Measurements from ENCODE around the gene CDH26.

CDH26 gene

DNA sequence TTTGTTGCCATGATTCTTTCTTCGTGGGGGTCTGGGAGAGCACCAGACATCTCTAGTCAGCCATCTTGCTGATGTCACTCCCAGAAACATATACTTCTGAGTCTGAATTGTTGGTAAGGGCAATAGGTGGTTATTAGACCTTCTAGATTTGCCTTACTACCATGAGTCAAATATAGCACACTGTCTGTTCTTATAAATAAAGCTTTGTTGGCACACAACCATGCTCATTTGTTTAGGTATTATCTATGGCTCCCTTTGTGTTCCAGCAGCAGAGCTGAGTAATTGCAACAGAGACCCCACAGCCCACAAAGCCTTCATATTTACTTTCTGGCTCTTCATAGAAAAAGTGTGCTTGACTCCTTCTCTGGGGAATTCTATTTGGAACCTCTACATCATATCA lies 62.9 kb downstream of the CDH26 start:
- no peaks in the 10 kb centered on the region for H3K36me3 ChIP-seq (ENCODE audit: control insufficient read depth, insufficient read depth, low read length)
- H3K56ac ChIP-seq (ENCODE audit: low read length) = no peak overlapping the region
- H3K9ac ChIP-seq (ENCODE audit: low read length) = no peak overlapping the region
- H3K27me3 ChIP-seq (ENCODE audit: insufficient read depth, low read length, poor library complexity) = no peaks in the 10 kb centered on the region
- no peaks in the 10 kb centered on the region for H3K4me1 ChIP-seq (ENCODE audit: control insufficient read depth, low read depth, low read length)
- H4K8ac ChIP-seq (ENCODE audit: low read depth, low read length) = no peak overlapping the region
- no peak overlapping the region for H3K18ac ChIP-seq (ENCODE audit: low read length)
- no peaks in the 10 kb centered on the region for H3K79me1 ChIP-seq (ENCODE audit: low read length)
- no peak overlapping the region for H2BK5ac ChIP-seq (ENCODE audit: low read length)
- H3K4me3 ChIP-seq (ENCODE audit: low read length) = no peak overlapping the region
- H2BK15ac ChIP-seq (replicated peaks; ENCODE audit: low read depth) = no peak overlapping the region
- H3K4me2 ChIP-seq (ENCODE audit: low read length) = no peak overlapping the region
- H2AK5ac ChIP-seq (ENCODE audit: low read length) = no peak overlapping the region
- no peak overlapping the region for H3K27ac ChIP-seq (ENCODE audit: low read depth, low read length)
- H4K5ac ChIP-seq (ENCODE audit: low read length) = no peak overlapping the region
- H3K4ac ChIP-seq (ENCODE audit: low read depth, low read length) = no peak overlapping the region
- H3K79me2 ChIP-seq (ENCODE audit: control insufficient read depth, insufficient read depth, low read length) = no peaks in the 10 kb centered on the region
- no CpG with 5 or more reads among the region's 1 CpG for WGBS (ENCODE audit: extremely low coverage, insufficient coverage, low lambda C conversion rate)
- H2BK120ac ChIP-seq (ENCODE audit: low read depth, low read length) = no peak overlapping the region
- H3K23ac ChIP-seq (ENCODE audit: low read length) = no peak overlapping the region
- DNase-seq = no peak

DNA sequence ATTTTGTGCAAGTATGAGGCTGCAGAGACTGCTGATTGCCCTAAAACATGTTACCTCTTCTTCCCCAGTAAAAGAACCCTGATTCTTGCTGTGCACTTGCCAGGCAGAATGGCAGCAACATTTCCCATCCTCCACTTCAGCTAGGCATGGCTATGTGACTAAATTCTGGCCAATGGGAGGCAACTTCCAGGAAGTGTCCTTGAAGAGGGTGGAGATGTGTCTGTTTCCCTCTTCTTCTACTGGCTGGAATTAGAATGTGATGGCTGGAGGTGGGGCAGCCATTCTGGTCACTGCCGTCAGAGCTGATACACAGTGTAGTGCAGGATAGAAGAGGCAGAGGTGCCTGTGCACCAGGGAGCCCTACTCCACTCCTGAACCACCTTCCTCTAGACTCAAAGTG lies 64.6 kb downstream of the CDH26 start:
- Histone ChIP-seq H3K36me3 (ENCODE audit: control insufficient read depth, insufficient read depth, low read length) (no peaks in the 10 kb centered on the region), H3K18ac (ENCODE audit: low read length) (no peak overlapping the region), H3K56ac (ENCODE audit: low read length) (no peak overlapping the region), H3K9ac (ENCODE audit: low read length) (no peak overlapping the region), H2BK15ac (replicated peaks; ENCODE audit: low read depth) (no peak overlapping the region), H3K23ac (ENCODE audit: low read length) (no peak overlapping the region), H2BK120ac (ENCODE audit: low read depth, low read length) (no peak overlapping the region), H2BK5ac (ENCODE audit: low read length) (no peak overlapping the region), H4K8ac (ENCODE audit: low read depth, low read length) (no peak overlapping the region), H3K27ac (ENCODE audit: low read depth, low read length) (no peak overlapping the region), H2AK5ac (ENCODE audit: low read length) (no peak overlapping the region), H3K79me1 (ENCODE audit: low read length) (no peaks in the 10 kb centered on the region), H3K4me2 (ENCODE audit: low read length) (no peak overlapping the region), H3K4me3 (ENCODE audit: low read length) (no peak overlapping the region), H4K5ac (ENCODE audit: low read length) (no peak overlapping the region), H3K79me2 (ENCODE audit: control insufficient read depth, insufficient read depth, low read length) (no peaks in the 10 kb centered on the region), H3K4me1 (ENCODE audit: control insufficient read depth, low read depth, low read length) (no peaks in the 10 kb centered on the region), H3K27me3 (ENCODE audit: insufficient read depth, low read length, poor library complexity) (no peaks in the 10 kb centered on the region), H3K4ac (ENCODE audit: low read depth, low read length) (no peak overlapping the region)
- DNase-seq = no peak
- no CpG with 5 or more reads among the region's 1 CpG for WGBS (ENCODE audit: extremely low coverage, insufficient coverage, low lambda C conversion rate)

DNA sequence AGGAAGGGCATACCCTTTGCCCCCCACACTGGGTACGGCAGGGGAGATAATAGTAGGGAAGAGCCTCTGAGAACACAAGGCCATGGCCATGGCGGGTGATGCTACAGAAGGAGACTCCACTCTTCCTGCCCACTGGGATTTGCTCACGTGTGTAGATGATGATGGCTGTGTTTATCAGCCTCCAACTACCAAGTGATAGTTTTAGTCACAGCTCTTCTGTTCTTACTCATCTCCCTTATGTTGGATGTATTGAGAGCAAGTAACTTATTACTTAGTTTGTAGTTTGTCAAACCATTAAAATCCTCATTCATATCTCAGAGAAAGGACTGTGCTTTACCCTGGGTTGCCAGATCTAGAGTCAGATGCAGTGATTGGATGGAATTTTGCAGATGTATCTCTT lies 66.0 kb downstream of the CDH26 start:
- H3K27ac ChIP-seq (ENCODE audit: low read depth, low read length) = no peak overlapping the region

DNA sequence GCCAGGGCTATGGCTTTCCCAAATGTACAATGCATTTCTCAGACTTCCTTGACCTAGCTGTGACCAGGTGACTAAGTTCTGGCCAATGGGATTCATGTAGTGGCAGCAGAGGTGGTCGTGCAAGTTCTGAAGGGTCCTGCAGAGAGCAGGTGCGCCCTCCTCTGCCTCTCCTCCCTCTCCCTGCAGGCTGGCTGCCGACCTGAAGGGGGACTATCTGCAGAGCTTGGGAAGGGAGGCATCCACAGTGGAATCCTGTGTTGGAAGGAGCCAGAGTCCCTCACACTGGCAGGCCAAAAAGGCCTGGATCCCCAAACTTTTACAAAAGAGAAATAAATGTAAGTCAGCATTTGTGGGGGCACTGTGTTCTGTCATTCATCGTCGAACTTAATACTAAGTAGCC lies 66.6 kb downstream of the CDH26 start:
- Histone ChIP-seq H3K9ac (ENCODE audit: low read length) (no peak overlapping the region), H2BK5ac (ENCODE audit: low read length) (no peak overlapping the region), H2AK5ac (ENCODE audit: low read length) (no peak overlapping the region), H3K4me2 (ENCODE audit: low read length) (no peak overlapping the region), H4K5ac (ENCODE audit: low read length) (no peak overlapping the region), H4K8ac (ENCODE audit: low read depth, low read length) (no peak overlapping the region), H3K4ac (ENCODE audit: low read depth, low read length) (no peak overlapping the region), H2BK120ac (ENCODE audit: low read depth, low read length) (no peak overlapping the region), H3K79me2 (ENCODE audit: control insufficient read depth, insufficient read depth, low read length) (no peaks in the 10 kb centered on the region), H3K4me1 (ENCODE audit: control insufficient read depth, low read depth, low read length) (no peaks in the 10 kb centered on the region), H3K27ac (ENCODE audit: low read depth, low read length) (no peak overlapping the region), H3K79me1 (ENCODE audit: low read length) (no peaks in the 10 kb centered on the region), H3K27me3 (ENCODE audit: insufficient read depth, low read length, poor library complexity) (no peaks in the 10 kb centered on the region), H3K36me3 (ENCODE audit: control insufficient read depth, insufficient read depth, low read length) (no peaks in the 10 kb centered on the region), H2BK15ac (replicated peaks; ENCODE audit: low read depth) (no peak overlapping the region), H3K23ac (ENCODE audit: low read length) (no peak overlapping the region), H3K56ac (ENCODE audit: low read length) (no peak overlapping the region), H3K18ac (ENCODE audit: low read length) (no peak overlapping the region), H3K4me3 (ENCODE audit: low read length) (no peak overlapping the region)
- DNase-seq = no peak
- no CpG with 5 or more reads among the region's 5 CpGs for WGBS (ENCODE audit: extremely low coverage, insufficient coverage, low lambda C conversion rate)

More for the DNA sequence above, 66.0 kb downstream of the CDH26 start:
- H2BK120ac ChIP-seq (ENCODE audit: low read depth, low read length) = no peak overlapping the region
- no peaks in the 10 kb centered on the region for H3K27me3 ChIP-seq (ENCODE audit: insufficient read depth, low read length, poor library complexity)
- H2BK15ac ChIP-seq (replicated peaks; ENCODE audit: low read depth) = no peak overlapping the region
- H3K36me3 ChIP-seq (ENCODE audit: control insufficient read depth, insufficient read depth, low read length) = no peaks in the 10 kb centered on the region
- no peaks in the 10 kb centered on the region for H3K4me1 ChIP-seq (ENCODE audit: control insufficient read depth, low read depth, low read length)
- no peak overlapping the region for H2BK5ac ChIP-seq (ENCODE audit: low read length)
- WGBS (ENCODE audit: extremely low coverage, insufficient coverage, low lambda C conversion rate) = no CpG with 5 or more reads among the region's 3 CpGs
- H3K56ac ChIP-seq (ENCODE audit: low read length) = no peak overlapping the region
- H3K18ac ChIP-seq (ENCODE audit: low read length) = no peak overlapping the region
- no peak overlapping the region for H4K8ac ChIP-seq (ENCODE audit: low read depth, low read length)
- no peak overlapping the region for H3K4ac ChIP-seq (ENCODE audit: low read depth, low read length)
- no peak overlapping the region for H4K5ac ChIP-seq (ENCODE audit: low read length)
- H3K79me1 ChIP-seq (ENCODE audit: low read length) = no peaks in the 10 kb centered on the region
- no peak overlapping the region for H2AK5ac ChIP-seq (ENCODE audit: low read length)
- no peak overlapping the region for H3K23ac ChIP-seq (ENCODE audit: low read length)
- H3K9ac ChIP-seq (ENCODE audit: low read length) = no peak overlapping the region
- DNase-seq = no peak
- H3K79me2 ChIP-seq (ENCODE audit: control insufficient read depth, insufficient read depth, low read length) = no peaks in the 10 kb centered on the region
- H3K4me2 ChIP-seq (ENCODE audit: low read length) = no peak overlapping the region
- H3K4me3 ChIP-seq (ENCODE audit: low read length) = no peak overlapping the region

DNA sequence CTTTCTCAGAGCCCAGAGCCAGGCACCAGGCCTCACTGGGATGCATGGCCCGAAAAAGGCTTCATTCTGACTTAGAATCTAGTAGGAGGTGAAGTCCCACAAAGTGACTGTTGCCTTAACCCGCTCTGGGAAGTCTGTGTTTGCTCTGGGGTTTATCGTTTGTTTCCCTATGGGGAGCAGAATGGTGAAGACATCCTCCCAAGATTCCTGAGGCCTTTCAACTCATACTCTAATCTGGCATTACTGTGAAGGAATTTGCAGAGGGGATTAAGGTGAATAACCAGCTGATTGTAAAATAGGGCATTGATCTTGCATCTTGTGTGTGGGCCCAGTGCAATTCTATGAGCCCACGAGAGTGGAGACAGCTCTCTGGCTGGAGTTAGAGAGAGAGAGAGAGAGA lies 67.8 kb downstream of the CDH26 start:
- Histone ChIP-seq H3K4me2 (ENCODE audit: low read length) (no peak overlapping the region), H3K18ac (ENCODE audit: low read length) (no peak overlapping the region), H2AK5ac (ENCODE audit: low read length) (no peak overlapping the region), H3K23ac (ENCODE audit: low read length) (no peak overlapping the region), H4K5ac (ENCODE audit: low read length) (no peak overlapping the region), H3K4ac (ENCODE audit: low read depth, low read length) (no peak overlapping the region), H3K27me3 (ENCODE audit: insufficient read depth, low read length, poor library complexity) (no peaks in the 10 kb centered on the region), H3K27ac (ENCODE audit: low read depth, low read length) (no peak overlapping the region), H4K8ac (ENCODE audit: low read depth, low read length) (no peak overlapping the region), H3K79me2 (ENCODE audit: control insufficient read depth, insufficient read depth, low read length) (no peaks in the 10 kb centered on the region), H2BK120ac (ENCODE audit: low read depth, low read length) (no peak overlapping the region), H3K4me3 (ENCODE audit: low read length) (no peak overlapping the region), H2BK5ac (ENCODE audit: low read length) (no peak overlapping the region), H2BK15ac (replicated peaks; ENCODE audit: low read depth) (no peak overlapping the region), H3K79me1 (ENCODE audit: low read length) (no peaks in the 10 kb centered on the region), H3K4me1 (ENCODE audit: control insufficient read depth, low read depth, low read length) (no peaks in the 10 kb centered on the region), H3K36me3 (ENCODE audit: control insufficient read depth, insufficient read depth, low read length) (no peaks in the 10 kb centered on the region), H3K9ac (ENCODE audit: low read length) (no peak overlapping the region), H3K56ac (ENCODE audit: low read length) (no peak overlapping the region)
- DNase-seq = no peak
- no CpG with 5 or more reads among the region's 4 CpGs for WGBS (ENCODE audit: extremely low coverage, insufficient coverage, low lambda C conversion rate)

DNA sequence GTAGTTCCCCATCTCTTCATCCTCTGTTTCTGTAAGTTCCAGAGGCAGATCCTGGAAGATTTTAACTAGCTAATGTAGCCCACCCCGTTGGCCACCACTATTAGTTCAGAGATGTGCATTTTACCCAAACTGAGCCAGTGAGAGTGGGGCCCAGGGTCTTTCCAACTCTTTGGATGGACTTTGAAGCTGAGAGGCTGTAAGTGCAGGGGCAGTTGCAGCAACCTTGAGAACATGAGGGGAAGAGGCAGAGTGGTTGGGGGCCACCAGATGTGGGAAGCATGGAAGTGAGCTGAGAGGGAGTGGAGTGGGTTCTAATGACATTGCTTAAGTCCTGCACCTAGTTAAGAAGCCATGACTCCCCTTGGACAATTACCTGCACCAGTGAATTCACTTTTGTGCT lies 72.2 kb downstream of the CDH26 start:
- H3K4me2 ChIP-seq (ENCODE audit: low read length) = no peak overlapping the region
- H3K27me3 ChIP-seq (ENCODE audit: insufficient read depth, low read length, poor library complexity) = no peaks in the 10 kb centered on the region
- H3K56ac ChIP-seq (ENCODE audit: low read length) = no peak overlapping the region
- H2BK15ac ChIP-seq (replicated peaks; ENCODE audit: low read depth) = no peak overlapping the region
- no peak overlapping the region for H3K9ac ChIP-seq (ENCODE audit: low read length)
- H3K79me2 ChIP-seq (ENCODE audit: control insufficient read depth, insufficient read depth, low read length) = no peaks in the 10 kb centered on the region
- H2BK5ac ChIP-seq (ENCODE audit: low read length) = no peak overlapping the region
- DNase-seq = no peak
- H3K4me1 ChIP-seq (ENCODE audit: control insufficient read depth, low read depth, low read length) = no peaks in the 10 kb centered on the region
- H3K4me3 ChIP-seq (ENCODE audit: low read length) = no peak overlapping the region
- no peaks in the 10 kb centered on the region for H3K79me1 ChIP-seq (ENCODE audit: low read length)
- no peak overlapping the region for H3K27ac ChIP-seq (ENCODE audit: low read depth, low read length)
- no peak overlapping the region for H3K23ac ChIP-seq (ENCODE audit: low read length)
- no peak overlapping the region for H2AK5ac ChIP-seq (ENCODE audit: low read length)
- H3K18ac ChIP-seq (ENCODE audit: low read length) = no peak overlapping the region
- H3K36me3 ChIP-seq (ENCODE audit: control insufficient read depth, insufficient read depth, low read length) = no peaks in the 10 kb centered on the region
- H4K5ac ChIP-seq (ENCODE audit: low read length) = no peak overlapping the region
- H2BK120ac ChIP-seq (ENCODE audit: low read depth, low read length) = no peak overlapping the region
- H4K8ac ChIP-seq (ENCODE audit: low read depth, low read length) = no peak overlapping the region
- no peak overlapping the region for H3K4ac ChIP-seq (ENCODE audit: low read depth, low read length)
- no CpG with 5 or more reads among the region's 1 CpG for WGBS (ENCODE audit: extremely low coverage, insufficient coverage, low lambda C conversion rate)

All from mesendoderm (in vitro differentiated cells).